Stimulated activated CD4-positive, alpha-beta T cell treated with anti-CD3 and anti-CD28 coated beads, Interleukin-15, amount 100 ng/mL, for 24 hours (primary cell): ENCODE data around the gene TTC1.

Experiments
- DNase-seq: peaks from one replicate; pipeline ENCODE4 v3.0.0-alpha.2; 2020

TTC1 gene

GRCh38 chr5:160089531-160089930 is 80.6 kb downstream of the TTC1 start:
- DNase-seq = no peak

- DNase-seq = no peak
Observed at GRCh38 chr5:160090059-160090458, 81.1 kb downstream of the TTC1 start.

GRCh38 chr5:160092514-160092913 is 83.6 kb downstream of the TTC1 start:
- no peak for DNase-seq

GRCh38 chr5:160092960-160093707 is 84.2 kb downstream of the TTC1 start:
- DNase-seq = no peak

- no peak for DNase-seq
Observed at GRCh38 chr5:160096178-160096577, 87.2 kb downstream of the TTC1 start.

- no peak for DNase-seq
Observed at GRCh38 chr5:160097991-160098390, 89.1 kb downstream of the TTC1 start.

GRCh38 chr5:160105686-160106360 is 96.9 kb downstream of the TTC1 start:
- no peak for DNase-seq

- no peak for DNase-seq
Observed at GRCh38 chr5:160108124-160108523, 99.2 kb downstream of the TTC1 start.
